CD14-positive monocyte (primary cell): ENCODE results near the gene NARS2. TPM values are rescaled to one million over a fixed set of nuclear protein-coding genes. Genes with fewer than 3 reads are reported as not detected.
A peak's percentile ranks its signal among the peaks of the same experiment; 100 is the strongest.

Source experiments
- DNase-seq, 3 donors: peaks; one replicate each; pipeline ENCODE4 v3.0.0-alpha.2; 2011 to 2022
- H2AFZ ChIP-seq: 2 replicates; pipeline ENCODE4 v1.6.0; 2012; ENCODE audit warnings: mild to moderate bottlenecking, low read depth, low read length, inconsistent platforms; ENCODE audit not compliant: insufficient read depth, poor library complexity, severe bottlenecking
- H3K27ac ChIP-seq, 2 donors: 1 replicate in 1 of 2; 2 replicates in 1 of 2; pipeline ENCODE4 v1.5.1; 2012 to 2013; ENCODE audit warnings: low read length in 2 of 2, control low read depth in 1 of 2, inconsistent platforms in 1 of 2, low read depth in 1 of 2, mild to moderate bottlenecking in 1 of 2
- H3K27me3 ChIP-seq, 2 donors: one replicate each; pipeline versions ENCODE4 v1.6.0 to v1.6.1; 2011 to 2013; ENCODE audit warnings: low read length in 2 of 2; ENCODE audit not compliant: control insufficient read depth in 2 of 2, insufficient read depth in 2 of 2
- H3K36me3 ChIP-seq, 2 donors: replicated peaks in 1 of 2; 1 replicate in 1 of 2; 2 replicates in 1 of 2; pipeline versions ENCODE4 v1.5.1 to v1.6.1; 2012 to 2013; ENCODE audit warnings: low read length in 2 of 2, control low read depth in 1 of 2, inconsistent platforms in 1 of 2, mild to moderate bottlenecking in 1 of 2; ENCODE audit not compliant: insufficient read depth in 2 of 2, control insufficient read depth in 1 of 2
- H3K4me1 ChIP-seq, 2 donors: 1 replicate in 1 of 2; 2 replicates in 1 of 2; pipeline versions ENCODE4 v1.5.1 to v1.6.1; 2012 to 2013; ENCODE audit warnings: low read length in 2 of 2, control low read depth in 1 of 2, inconsistent platforms in 1 of 2, mild to moderate bottlenecking in 1 of 2, moderate library complexity in 1 of 2; ENCODE audit not compliant: insufficient read depth in 2 of 2, control insufficient read depth in 1 of 2
- H3K4me2 ChIP-seq: replicated peaks from 2 replicates; pipeline ENCODE3; 2012; ENCODE audit warnings: low read length, moderate library complexity, mild to moderate bottlenecking; ENCODE audit not compliant: poor library complexity, severe bottlenecking; ENCODE audit errors: extremely low read depth
- H3K4me3 ChIP-seq, 3 experiments: fragments of 200-600 bp in 1 of 3; sonication (generic) in 1 of 3; replicated peaks in 1 of 3; 1 replicate in 2 of 3; 2 replicates in 1 of 3; pipeline ENCODE4 v1.5.1; 2011 to 2013; ENCODE audit warnings: low read length in 3 of 3, mild to moderate bottlenecking in 3 of 3, control low read depth in 2 of 3, low read depth in 2 of 3, inconsistent platforms in 1 of 3, moderate library complexity in 1 of 3
- H3K79me2 ChIP-seq: 2 replicates; pipeline ENCODE4 v1.6.0; 2012; ENCODE audit warnings: mild to moderate bottlenecking, control low read depth, inconsistent platforms, low read length, moderate library complexity; ENCODE audit not compliant: insufficient read depth
- H3K9ac ChIP-seq: 2 replicates; pipeline ENCODE4 v1.6.0; 2017; ENCODE audit warnings: low read length, mild to moderate bottlenecking; ENCODE audit not compliant: insufficient read depth, poor library complexity, severe bottlenecking
- H3K9me3 ChIP-seq, 2 donors: replicated peaks in 1 of 2; 1 replicate in 1 of 2; 2 replicates in 1 of 2; pipeline versions ENCODE4 v1.5.1 to v1.6.1; 2012 to 2013; ENCODE audit warnings: low read length in 2 of 2, control low read depth in 1 of 2; ENCODE audit not compliant: control insufficient read depth in 1 of 2, insufficient read depth in 1 of 2
- H4K20me1 ChIP-seq: 2 replicates; pipeline ENCODE4 v1.6.0; 2012; ENCODE audit warnings: mild to moderate bottlenecking, low read length, control low read depth, moderate library complexity; ENCODE audit not compliant: insufficient read depth
- H3K27ac Mint-ChIP-seq, 7 donors: one replicate each; pipeline ENCODE4 v1.8.0; 2020; ENCODE audit warnings: mild to moderate bottlenecking in 7 of 7, mixed read lengths in 7 of 7, moderate library complexity in 6 of 7, inconsistent platforms in 2 of 7
- H3K27me3 Mint-ChIP-seq, 3 donors: one replicate each; pipeline ENCODE4 v1.8.0; 2021 to 2022; ENCODE audit warnings: low read depth in 3 of 3, mild to moderate bottlenecking in 3 of 3, mixed read lengths in 3 of 3, moderate library complexity in 3 of 3, inconsistent platforms in 1 of 3
- H3K36me3 Mint-ChIP-seq, 2 donors: one replicate each; pipeline ENCODE4 v1.8.0; 2020; ENCODE audit warnings: mixed read lengths in 2 of 2, inconsistent platforms in 1 of 2, mild to moderate bottlenecking in 1 of 2
- H3K4me1 Mint-ChIP-seq: one replicate; pipeline ENCODE4 v1.8.0; 2020; ENCODE audit warnings: mild to moderate bottlenecking, mixed read lengths
- H3K4me3 Mint-ChIP-seq, 2 donors: one replicate each; pipeline ENCODE4 v1.8.0; 2020; ENCODE audit warnings: mild to moderate bottlenecking in 2 of 2, mixed read lengths in 2 of 2, moderate library complexity in 1 of 2
- H3K9me3 Mint-ChIP-seq, 7 donors: one replicate each; pipeline ENCODE4 v1.8.0; 2020 to 2022; ENCODE audit warnings: mixed read lengths in 7 of 7, mild to moderate bottlenecking in 6 of 7, moderate library complexity in 6 of 7, inconsistent platforms in 2 of 7
- CTCF ChIP-seq: fragments of 200-600 bp; IDR thresholded peaks from one replicate; pipeline ENCODE4 v1.8.0; 2022; ENCODE audit warnings: antibody characterized with exemption, mild to moderate bottlenecking
- WGBS: methylation state at CpG from one replicate; pipeline ENCODE4 v1.1.5; 2013; ENCODE audit warnings: missing lambda C conversion rate; ENCODE audit not compliant: insufficient coverage; 5-methylcytosine and 5-hydroxymethylcytosine counted together
- intact Hi-C, 2 donors: fragments of 100-400 bp; cut with micrococcal nuclease; formaldehyde crosslinking; loops; one replicate each; pipeline versions ENCODE4 v1.15.0 to v1.15.1; 2023
- polyA plus RNA-seq, 3 donors: library from polyadenylated mRNA; depleted of rRNA in 1 of 3; unstranded in 2 of 3; stranded (reverse) in 1 of 3; fragments of 300-500 nt in 2 of 3; fragments of >200 nt in 1 of 3; fragmentation: Illumina TruSeq in 2 of 3; gene quantifications; 1 replicate in 2 of 3; 2 replicates in 1 of 3; pipeline ENCODE4 v1.2.3, GENCODE V29; 2012 to 2021

NARS2 gene
- polyA plus RNA-seq, 3 donors = 4.3 to 6.6 (median 4.9) TPM

- H3K79me2 ChIP-seq = peaks cover 99% of the 10 kb centered on the region
- no CpG with 5 or more reads among the region's 2 CpGs for whole genome bisulfite sequencing
Measured at GRCh38 chr11:78403781-78404180, 170.9 kb downstream of the NARS2 start.

GRCh38 chr11:78402847-78403246, 171.8 kb downstream of the NARS2 start:
- no peak for TF ChIP-seq CTCF
- Mint-ChIP-seq H3K36me3 (peaks cover 37 to 42% of the 10 kb centered on the region in 2 donors), H3K4me1 (peaks cover 53% of the 10 kb centered on the region)

More at GRCh38 chr11:78403781-78404180, 170.9 kb downstream of the NARS2 start:
- Mint-ChIP-seq H3K27me3 (peaks cover 0 to 1% (median 1%) of the 10 kb centered on the region in 3 donors), H3K4me1 (peaks cover 54% of the 10 kb centered on the region), H3K27ac (peak overlapping the region; percentile 24 to 86 (median 66)), H3K9me3 (peaks cover 3 to 5% (median 3%) of the 10 kb centered on the region in 7 donors), H3K4me3 (no peak overlapping the region), H3K36me3 (peaks cover 42 to 43% of the 10 kb centered on the region in 2 donors)
- intact Hi-C loops = loop anchor here in 1 of 2 donors (5.0 kb wide), 1 partner anchor 61 kb away; no protein-coding TSS in a partner anchor
- no peak for DNase-seq
- Histone ChIP-seq H3K4me1 (peaks cover 17 to 35% of the 10 kb centered on the region in 2 donors), H3K27me3 (no peaks in the 10 kb centered on the region), H3K27ac (peak overlapping the region in 1 of 2 donors; percentile 43), H3K9me3 (peaks cover 0 to 3% of the 10 kb centered on the region in 2 donors), H3K36me3 (peaks cover 0 to 17% of the 10 kb centered on the region in 2 donors), H3K4me3 (no peak overlapping the region), H3K4me2 (no peak overlapping the region), H4K20me1 (peaks cover 100% of the 10 kb centered on the region), H2AFZ (no peak overlapping the region), H3K9ac (no peak overlapping the region)
- no peak for TF ChIP-seq CTCF

More at GRCh38 chr11:78402847-78403246, 171.8 kb downstream of the NARS2 start:
- DNase-seq = no peak
- Mint-ChIP-seq H3K9me3 (peaks cover 0 to 3% (median 0%) of the 10 kb centered on the region in 7 donors), H3K27ac (no peak overlapping the region), H3K4me3 (no peak overlapping the region), H3K27me3 (peaks cover 0 to 1% (median 1%) of the 10 kb centered on the region in 3 donors)
- intact Hi-C loops = loop anchor here in 1 of 2 donors (5.0 kb wide), 1 partner anchor 61 kb away; no protein-coding TSS in a partner anchor
- H3K27me3 ChIP-seq = no peaks in the 10 kb centered on the region
- H3K9ac ChIP-seq = no peak overlapping the region
- H3K36me3 ChIP-seq = peaks cover 0 to 13% of the 10 kb centered on the region in 2 donors
- no peak overlapping the region for H3K4me3 ChIP-seq
- no CpG with 5 or more reads among the region's 3 CpGs for WGBS
- H3K4me2 ChIP-seq = no peak overlapping the region
- H3K79me2 ChIP-seq = peaks cover 99% of the 10 kb centered on the region
- H3K4me1 ChIP-seq = peaks cover 20 to 36% of the 10 kb centered on the region in 2 donors
- H4K20me1 ChIP-seq = peaks cover 100% of the 10 kb centered on the region
- no peak overlapping the region for H3K27ac ChIP-seq
- no peaks in the 10 kb centered on the region for H3K9me3 ChIP-seq
- no peak overlapping the region for H2AFZ ChIP-seq
